AG04449 (cell line): ENCODE data around the gene EPAS1.

Source experiments
- CTCF ChIA-PET: fragments of 350-600 bp; formaldehyde crosslinking; extraction: SDS; loops from one replicate; lab custom pipeline; 2021; ENCODE audit warnings: antibody characterized with exemption; lab: Yijun Ruan, JAX
- POLR2A ChIA-PET: fragments of 400-600, 350-600 bp; formaldehyde crosslinking; extraction: SDS; loops from one replicate; lab custom pipeline; 2020; ENCODE audit warnings: antibody characterized with exemption, inconsistent platforms; lab: Yijun Ruan, JAX
- DNase-seq: peaks from one replicate; pipeline ENCODE4 v3.0.0-alpha.2; 2010; ENCODE audit warnings: low read depth, low spot score
- H3K4me3 ChIP-seq: 2 replicates; pipeline ENCODE4 v1.5.1; 2011; ENCODE audit warnings: low read depth, mild to moderate bottlenecking, control low read depth, low read length
- TF ChIP-seq, protein P1 (sequence below): IDR thresholded peaks from one replicate; pipeline ENCODE4 v1.5.1; 2011; ENCODE audit warnings: mild to moderate bottlenecking, moderate library complexity, low read length, control low read depth, inconsistent platforms; ENCODE audit not compliant: insufficient read depth; ENCODE audit errors: missing control alignments

Gene EPAS1

DNA sequence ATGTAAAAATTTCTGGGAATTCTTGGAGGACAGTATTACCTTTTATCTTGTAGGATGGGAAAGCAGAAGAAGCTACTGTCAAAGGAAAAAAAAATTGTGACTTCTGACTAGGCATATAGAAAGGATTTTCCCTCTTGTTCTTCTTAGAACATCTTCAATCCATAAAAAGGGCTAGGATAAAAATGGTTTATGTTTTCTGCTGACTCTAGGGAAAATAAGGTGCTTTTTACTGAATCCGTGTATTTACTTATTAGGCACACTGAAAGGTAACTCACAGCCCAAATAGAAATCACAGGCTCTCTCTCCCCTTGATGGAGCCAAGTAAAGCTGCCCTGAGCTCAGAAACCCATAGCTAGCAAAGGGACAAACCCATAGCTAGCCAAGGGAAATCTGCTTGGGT, 74.6 kb downstream of the EPAS1 start:
- H3K4me3 ChIP-seq = no peak overlapping the region
- DNase-seq = no peak
- TF ChIP-seq, protein P1, sequence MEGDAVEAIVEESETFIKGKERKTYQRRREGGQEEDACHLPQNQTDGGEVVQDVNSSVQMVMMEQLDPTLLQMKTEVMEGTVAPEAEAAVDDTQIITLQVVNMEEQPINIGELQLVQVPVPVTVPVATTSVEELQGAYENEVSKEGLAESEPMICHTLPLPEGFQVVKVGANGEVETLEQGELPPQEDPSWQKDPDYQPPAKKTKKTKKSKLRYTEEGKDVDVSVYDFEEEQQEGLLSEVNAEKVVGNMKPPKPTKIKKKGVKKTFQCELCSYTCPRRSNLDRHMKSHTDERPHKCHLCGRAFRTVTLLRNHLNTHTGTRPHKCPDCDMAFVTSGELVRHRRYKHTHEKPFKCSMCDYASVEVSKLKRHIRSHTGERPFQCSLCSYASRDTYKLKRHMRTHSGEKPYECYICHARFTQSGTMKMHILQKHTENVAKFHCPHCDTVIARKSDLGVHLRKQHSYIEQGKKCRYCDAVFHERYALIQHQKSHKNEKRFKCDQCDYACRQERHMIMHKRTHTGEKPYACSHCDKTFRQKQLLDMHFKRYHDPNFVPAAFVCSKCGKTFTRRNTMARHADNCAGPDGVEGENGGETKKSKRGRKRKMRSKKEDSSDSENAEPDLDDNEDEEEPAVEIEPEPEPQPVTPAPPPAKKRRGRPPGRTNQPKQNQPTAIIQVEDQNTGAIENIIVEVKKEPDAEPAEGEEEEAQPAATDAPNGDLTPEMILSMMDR = no peak
- CTCF ChIA-PET = interaction anchor here (0.8 to 3.4 kb wide), 5 partner anchors 9 to 361 kb away, joined by 3 to 19 read pairs (median 4); no protein-coding TSS in a partner anchor
- POLR2A ChIA-PET = no interaction called here

DNA sequence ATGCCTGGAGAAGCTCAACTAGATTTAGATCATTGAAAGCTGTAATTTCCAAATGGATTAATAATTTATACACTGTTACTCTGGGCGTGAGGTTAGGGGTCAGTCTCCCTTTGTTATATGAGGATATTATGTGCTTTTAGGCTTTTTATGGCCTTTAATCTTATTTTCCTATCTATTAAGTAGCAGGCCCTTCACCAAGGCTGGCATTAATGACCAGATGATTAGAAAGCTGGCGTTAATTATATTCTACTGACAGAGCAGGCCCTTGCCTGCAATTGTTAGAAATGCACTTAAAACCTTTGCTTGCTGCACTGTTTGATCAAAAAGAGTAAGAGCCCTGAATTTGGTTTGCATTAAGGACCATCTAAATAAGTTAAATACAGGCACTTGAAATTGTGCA, 75.3 kb downstream of the EPAS1 start:
- H3K4me3 ChIP-seq = no peak overlapping the region
- ChIA-PET CTCF (interaction anchor here (0.8 to 3.4 kb wide), 7 partner anchors 8 to 379 kb away, joined by 3 to 19 read pairs (median 4); no protein-coding TSS in a partner anchor), POLR2A (no interaction called here)
- DNase-seq = no peak
- TF ChIP-seq, protein P1 = no peak

DNA sequence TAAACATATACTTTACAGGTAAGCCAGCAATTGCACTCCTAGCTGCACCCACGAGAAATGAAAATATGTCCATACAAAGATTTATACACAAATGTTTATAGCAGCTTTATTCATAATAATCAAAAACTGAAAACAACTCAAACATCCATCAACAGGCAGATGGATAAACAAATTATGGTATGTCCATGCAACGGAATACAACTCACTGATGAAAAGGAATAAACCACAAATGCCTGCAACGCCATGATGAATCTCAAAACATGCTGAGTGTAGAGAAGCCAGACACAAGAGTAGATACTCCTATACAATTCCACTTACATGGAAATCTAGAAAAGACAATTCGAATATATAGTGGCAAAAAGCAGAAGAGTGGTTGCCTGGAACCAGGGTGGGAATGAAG, 76.0 kb downstream of the EPAS1 start:
- DNase-seq = no peak
- TF ChIP-seq, protein P1 = no peak
- ChIA-PET POLR2A (no interaction called here), CTCF (interaction anchor here (0.9 to 3.4 kb wide), 4 partner anchors 11 to 380 kb away, joined by 3 to 19 read pairs (median 5); no protein-coding TSS in a partner anchor)
- H3K4me3 ChIP-seq = no peak overlapping the region

DNA sequence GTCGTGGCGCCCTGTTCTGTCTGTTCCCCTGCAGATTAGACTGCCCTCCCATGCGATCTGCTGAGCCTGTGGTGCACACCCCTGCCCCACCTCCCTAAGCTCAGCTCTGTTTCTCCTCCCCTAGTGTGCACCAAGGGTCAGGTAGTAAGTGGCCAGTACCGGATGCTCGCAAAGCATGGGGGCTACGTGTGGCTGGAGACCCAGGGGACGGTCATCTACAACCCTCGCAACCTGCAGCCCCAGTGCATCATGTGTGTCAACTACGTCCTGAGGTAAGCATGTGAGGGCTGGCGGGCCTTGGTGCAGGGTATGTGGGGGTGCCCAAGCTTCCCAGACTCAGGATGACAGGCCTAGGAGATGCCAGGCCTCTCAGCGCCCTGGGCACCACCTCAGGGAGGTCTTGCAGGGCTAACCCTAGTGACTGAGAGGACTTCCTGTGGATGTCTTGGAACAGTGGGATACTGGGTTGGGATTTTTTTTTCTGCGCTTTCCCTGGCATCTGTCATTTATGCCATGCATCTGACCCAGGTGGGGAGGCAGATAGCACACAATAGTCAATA, 78.4 kb downstream of the EPAS1 start:
- DNase-seq = no peak
- ChIA-PET POLR2A (no interaction called here), CTCF (interaction anchor here (0.6 to 2.2 kb wide), 4 partner anchors 9 to 315 kb away, joined by 3 to 11 read pairs (median 4); no protein-coding TSS in a partner anchor)
- no peak overlapping the region for H3K4me3 ChIP-seq
- TF ChIP-seq, protein P1 = no peak

DNA sequence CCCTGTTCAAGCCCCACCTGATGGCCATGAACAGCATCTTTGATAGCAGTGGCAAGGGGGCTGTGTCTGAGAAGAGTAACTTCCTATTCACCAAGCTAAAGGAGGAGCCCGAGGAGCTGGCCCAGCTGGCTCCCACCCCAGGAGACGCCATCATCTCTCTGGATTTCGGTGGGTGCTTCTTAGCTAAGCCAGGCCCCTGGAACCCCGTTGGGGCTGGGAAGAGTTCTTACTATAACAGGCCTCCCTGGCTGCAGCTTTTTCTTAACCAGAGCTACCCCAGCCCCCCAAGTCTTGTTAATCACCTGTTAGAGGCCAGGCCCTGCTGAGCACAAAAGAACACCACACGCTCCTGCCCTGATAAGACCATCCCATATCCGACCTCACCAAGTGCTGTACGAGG, 79.4 kb downstream of the EPAS1 start:
- TF ChIP-seq, protein P1 = no peak
- CTCF ChIA-PET = interaction anchor here (0.6 to 3.1 kb wide), 6 partner anchors 9 to 366 kb away, joined by 3 to 8 read pairs (median 4); no protein-coding TSS in a partner anchor
- no peak for DNase-seq
- POLR2A ChIA-PET = no interaction called here
- no peak overlapping the region for H3K4me3 ChIP-seq

DNA sequence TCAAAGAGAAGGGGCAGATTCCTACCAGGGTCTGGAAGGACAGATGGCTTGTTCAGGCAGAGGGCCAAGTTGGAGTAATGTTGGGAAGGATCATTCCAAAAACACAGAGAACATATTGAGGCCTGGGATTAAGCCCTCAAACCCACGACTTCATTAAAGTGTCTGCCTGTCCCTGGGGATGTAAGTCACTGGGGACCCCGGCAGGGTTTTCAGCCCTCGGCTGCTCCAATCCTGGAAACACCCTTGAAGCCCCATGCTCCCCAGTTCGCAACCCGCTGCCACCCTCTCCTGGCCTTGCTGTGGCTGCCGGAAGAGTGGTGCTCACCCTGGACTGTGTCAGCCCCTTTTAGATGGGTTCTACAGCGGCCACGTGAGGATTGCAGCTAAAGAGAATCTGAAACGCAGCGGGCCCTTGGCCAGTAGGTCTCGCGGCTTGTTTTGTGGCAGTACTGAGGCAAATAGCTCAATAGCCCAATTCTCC, 79.9 kb downstream of the EPAS1 start:
- DNase-seq = no peak
- POLR2A ChIA-PET = no interaction called here
- CTCF ChIA-PET = interaction anchor here (1.0 to 4.8 kb wide), 4 partner anchors 11 to 366 kb away, joined by 4 to 29 read pairs (median 6); no protein-coding TSS in a partner anchor
- TF ChIP-seq, protein P1 = no peak
- no peak overlapping the region for H3K4me3 ChIP-seq
